ENCODE results near the gene GBP3. TPM values are rescaled to one million over a fixed set of nuclear protein-coding genes. Genes with fewer than 3 reads are reported as not detected.
"Not testable (repeated sequence)": the region's sequence is repeated elsewhere in the genome, so short reads cannot be mapped to it uniquely, and the experiment has no call there.

Gene GBP3
- polyA plus RNA-seq, 2 of the 4 experiments (the other 2 are of a cell fraction) = 0.98 to 1.9 TPM

DNA sequence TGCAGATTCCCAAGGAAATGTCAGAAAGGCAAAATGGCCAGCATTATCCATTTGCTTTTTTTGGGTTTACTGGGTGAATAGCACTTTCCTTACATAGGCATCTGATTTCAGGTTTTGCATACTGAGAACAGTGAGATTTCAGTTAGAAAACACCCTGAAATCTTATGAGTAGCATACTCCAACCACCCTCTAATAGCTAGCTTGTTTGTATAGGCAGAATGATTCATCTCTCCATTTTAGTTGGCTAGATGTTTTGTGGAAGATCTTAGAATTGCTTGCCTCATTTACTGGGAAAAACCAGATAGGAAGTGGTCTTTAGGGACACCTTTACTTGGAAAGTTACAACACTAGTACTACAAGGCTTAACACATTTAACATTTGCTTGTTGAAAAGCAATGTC, 40.6 kb downstream of the GBP3 start (continued):
- TF ChIP-seq, protein P1, sequence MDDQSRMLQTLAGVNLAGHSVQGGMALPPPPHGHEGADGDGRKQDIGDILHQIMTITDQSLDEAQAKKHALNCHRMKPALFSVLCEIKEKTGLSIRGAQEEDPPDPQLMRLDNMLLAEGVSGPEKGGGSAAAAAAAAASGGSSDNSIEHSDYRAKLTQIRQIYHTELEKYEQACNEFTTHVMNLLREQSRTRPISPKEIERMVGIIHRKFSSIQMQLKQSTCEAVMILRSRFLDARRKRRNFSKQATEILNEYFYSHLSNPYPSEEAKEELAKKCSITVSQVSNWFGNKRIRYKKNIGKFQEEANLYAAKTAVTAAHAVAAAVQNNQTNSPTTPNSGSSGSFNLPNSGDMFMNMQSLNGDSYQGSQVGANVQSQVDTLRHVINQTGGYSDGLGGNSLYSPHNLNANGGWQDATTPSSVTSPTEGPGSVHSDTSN (IDR thresholded peaks at IDR 0.05) = no peak
- no peak for TF ChIP-seq JUN (IDR thresholded peaks at IDR 0.05)
- TF ChIP-seq RARB (CRISPR knock-in tag; IDR thresholded peaks at IDR 0.05) = no peak
- no peak for TF ChIP-seq RAD21 (conservative IDR thresholded peaks at IDR 0.05 in 1 of 2, IDR thresholded peaks at IDR 0.05 in 1 of 2)

DNA sequence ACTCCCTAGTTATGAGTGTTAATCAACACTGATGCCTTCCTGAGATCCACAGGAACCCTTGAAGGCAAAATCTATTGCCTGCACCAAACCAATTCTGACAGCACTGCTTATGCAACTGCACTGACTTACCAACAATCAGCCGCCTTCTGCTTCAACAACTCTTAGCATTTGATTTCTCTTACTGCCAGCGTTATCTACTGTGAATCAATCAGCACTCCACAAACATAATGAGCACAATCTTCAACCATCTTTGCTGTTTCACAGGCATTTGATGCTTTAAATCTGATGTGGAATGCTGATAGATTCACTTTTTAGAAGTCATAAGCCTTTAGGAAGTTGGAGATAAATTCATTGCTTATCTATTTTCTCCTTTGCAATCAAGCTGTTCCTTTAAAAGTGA, 41.2 kb downstream of the GBP3 start:
- H3K4me2 ChIP-seq; ATAC-seq; CTCF ChIA-PET; DNase-seq (ENCODE audit: low read depth in 1 of 2, low spot score in 1 of 2); H3K4me3 ChIP-seq; FAIRE-seq; POLR2A ChIA-PET; H3K27ac ChIP-seq; H3K9me3 ChIP-seq: not testable (repeated sequence)
- WGBS (ENCODE audit: missing lambda C conversion rate) = 95% methylated on average over 2 of the region's 2 CpGs
- H3K4me1 ChIP-seq = peaks cover 19% of the 10 kb centered on the region

DNA sequence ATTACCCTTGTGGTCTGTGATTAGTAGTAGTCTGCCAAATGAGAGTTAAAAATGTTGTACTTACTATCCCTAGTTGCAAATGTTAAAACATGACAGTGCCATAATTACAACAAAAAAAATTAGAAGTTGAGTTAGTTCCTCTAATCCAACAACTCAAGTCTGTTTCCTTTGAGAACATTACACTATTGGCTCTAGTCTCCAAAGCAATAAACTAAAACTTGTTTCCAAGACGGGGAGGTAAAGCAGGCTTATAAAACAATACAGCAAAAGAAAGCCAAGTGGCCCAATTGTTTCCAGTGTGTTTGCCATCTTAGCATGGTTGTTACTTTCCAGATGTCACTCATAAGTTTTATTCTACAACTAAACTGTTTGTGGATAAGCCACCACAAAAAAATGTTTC, 41.8 kb downstream of the GBP3 start:
- Histone ChIP-seq H3K27ac (no peak overlapping the region), H3K4me1 (peaks cover 19% of the 10 kb centered on the region), H3K4me3 (no peak overlapping the region), H3K4me2 (no peak overlapping the region), H3K9me3 (no peaks in the 10 kb centered on the region)
- TF ChIP-seq FOSL2 (IDR thresholded peaks at IDR 0.05) (no peak), FOSL2 (CRISPR knock-in tag; IDR thresholded peaks at IDR 0.05) (no peak), FOXS1 (CRISPR knock-in tag; IDR thresholded peaks at IDR 0.05) (no peak), EHMT2 (IDR thresholded peaks at IDR 0.05; ENCODE audit: low read depth) (no peak)
- TF ChIP-seq, protein P2, sequence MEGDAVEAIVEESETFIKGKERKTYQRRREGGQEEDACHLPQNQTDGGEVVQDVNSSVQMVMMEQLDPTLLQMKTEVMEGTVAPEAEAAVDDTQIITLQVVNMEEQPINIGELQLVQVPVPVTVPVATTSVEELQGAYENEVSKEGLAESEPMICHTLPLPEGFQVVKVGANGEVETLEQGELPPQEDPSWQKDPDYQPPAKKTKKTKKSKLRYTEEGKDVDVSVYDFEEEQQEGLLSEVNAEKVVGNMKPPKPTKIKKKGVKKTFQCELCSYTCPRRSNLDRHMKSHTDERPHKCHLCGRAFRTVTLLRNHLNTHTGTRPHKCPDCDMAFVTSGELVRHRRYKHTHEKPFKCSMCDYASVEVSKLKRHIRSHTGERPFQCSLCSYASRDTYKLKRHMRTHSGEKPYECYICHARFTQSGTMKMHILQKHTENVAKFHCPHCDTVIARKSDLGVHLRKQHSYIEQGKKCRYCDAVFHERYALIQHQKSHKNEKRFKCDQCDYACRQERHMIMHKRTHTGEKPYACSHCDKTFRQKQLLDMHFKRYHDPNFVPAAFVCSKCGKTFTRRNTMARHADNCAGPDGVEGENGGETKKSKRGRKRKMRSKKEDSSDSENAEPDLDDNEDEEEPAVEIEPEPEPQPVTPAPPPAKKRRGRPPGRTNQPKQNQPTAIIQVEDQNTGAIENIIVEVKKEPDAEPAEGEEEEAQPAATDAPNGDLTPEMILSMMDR (IDR thresholded peaks at IDR 0.05) = no peak
- POLR2A ChIA-PET = no interaction called here
- WGBS (ENCODE audit: missing lambda C conversion rate) = 87% methylated on average over 1 of the region's 1 CpG
- no peak for ATAC-seq
- CTCF ChIA-PET = no interaction called here
- FAIRE-seq = no peak
- no peak for DNase-seq (ENCODE audit: low read depth in 1 of 2, low spot score in 1 of 2)

DNA sequence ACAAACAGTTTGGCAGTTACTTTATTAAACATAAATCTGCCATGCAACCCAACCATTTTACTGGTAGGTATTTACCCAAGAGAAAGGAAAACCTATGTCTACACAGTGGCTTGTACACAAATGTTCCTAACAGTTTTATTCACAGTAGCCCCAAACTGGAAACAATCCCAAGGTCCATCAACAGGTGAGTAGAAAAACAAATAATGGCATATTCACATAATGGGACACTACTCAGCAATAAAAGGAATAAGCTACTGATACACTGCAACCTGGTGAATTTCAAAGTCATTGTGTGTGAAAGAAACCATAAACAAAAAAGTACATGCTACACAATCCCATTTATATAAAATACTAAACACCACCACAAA, 42.9 kb downstream of the GBP3 start:
- TF ChIP-seq MYC (IDR thresholded peaks at IDR 0.05; ENCODE audit: borderline replicate concordance, low read length) (no peak), HDAC2 (IDR thresholded peaks at IDR 0.05) (no peak), HEYL (CRISPR knock-in tag; IDR thresholded peaks at IDR 0.05) (no peak), GATA3 (IDR thresholded peaks at IDR 0.05; ENCODE audit: borderline replicate concordance) (no peak), POLR2A (IDR thresholded peaks at IDR 0.05; ENCODE audit: low read length) (no peak), JUN (IDR thresholded peaks at IDR 0.05) (no peak), SREBF2 (IDR thresholded peaks at IDR 0.05) (no peak), EHMT2 (IDR thresholded peaks at IDR 0.05; ENCODE audit: low read depth) (no peak), FOXS1 (CRISPR knock-in tag; IDR thresholded peaks at IDR 0.05) (no peak), MAZ (IDR thresholded peaks at IDR 0.05; ENCODE audit: borderline replicate concordance, low read depth, low read length) (no peak), JUNB (IDR thresholded peaks at IDR 0.05) (no peak), TP53 (CRISPR knock-in tag; IDR thresholded peaks at IDR 0.05) (no peak), ZNF302 (CRISPR knock-in tag; IDR thresholded peaks at IDR 0.05) (no peak)
- TF ChIP-seq, protein P3, sequence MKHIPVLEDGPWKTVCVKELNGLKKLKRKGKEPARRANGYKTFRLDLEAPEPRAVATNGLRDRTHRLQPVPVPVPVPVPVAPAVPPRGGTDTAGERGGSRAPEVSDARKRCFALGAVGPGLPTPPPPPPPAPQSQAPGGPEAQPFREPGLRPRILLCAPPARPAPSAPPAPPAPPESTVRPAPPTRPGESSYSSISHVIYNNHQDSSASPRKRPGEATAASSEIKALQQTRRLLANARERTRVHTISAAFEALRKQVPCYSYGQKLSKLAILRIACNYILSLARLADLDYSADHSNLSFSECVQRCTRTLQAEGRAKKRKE (CRISPR knock-in tag; IDR thresholded peaks at IDR 0.05; ENCODE audit: low read depth) = no peak
- TF ChIP-seq, protein P1 (IDR thresholded peaks at IDR 0.05) = no peak
- TF ChIP-seq, protein P4, sequence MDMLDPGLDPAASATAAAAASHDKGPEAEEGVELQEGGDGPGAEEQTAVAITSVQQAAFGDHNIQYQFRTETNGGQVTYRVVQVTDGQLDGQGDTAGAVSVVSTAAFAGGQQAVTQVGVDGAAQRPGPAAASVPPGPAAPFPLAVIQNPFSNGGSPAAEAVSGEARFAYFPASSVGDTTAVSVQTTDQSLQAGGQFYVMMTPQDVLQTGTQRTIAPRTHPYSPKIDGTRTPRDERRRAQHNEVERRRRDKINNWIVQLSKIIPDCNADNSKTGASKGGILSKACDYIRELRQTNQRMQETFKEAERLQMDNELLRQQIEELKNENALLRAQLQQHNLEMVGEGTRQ (IDR thresholded peaks at IDR 0.05) = no peak
- TF ChIP-seq, protein P5, sequence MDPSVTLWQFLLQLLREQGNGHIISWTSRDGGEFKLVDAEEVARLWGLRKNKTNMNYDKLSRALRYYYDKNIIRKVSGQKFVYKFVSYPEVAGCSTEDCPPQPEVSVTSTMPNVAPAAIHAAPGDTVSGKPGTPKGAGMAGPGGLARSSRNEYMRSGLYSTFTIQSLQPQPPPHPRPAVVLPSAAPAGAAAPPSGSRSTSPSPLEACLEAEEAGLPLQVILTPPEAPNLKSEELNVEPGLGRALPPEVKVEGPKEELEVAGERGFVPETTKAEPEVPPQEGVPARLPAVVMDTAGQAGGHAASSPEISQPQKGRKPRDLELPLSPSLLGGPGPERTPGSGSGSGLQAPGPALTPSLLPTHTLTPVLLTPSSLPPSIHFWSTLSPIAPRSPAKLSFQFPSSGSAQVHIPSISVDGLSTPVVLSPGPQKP (IDR thresholded peaks at IDR 0.05; ENCODE audit: low read depth, low read length) = no peak
- Histone ChIP-seq H3K4me3 (no peak overlapping the region), H3K9me3 (no peaks in the 10 kb centered on the region), H3K27ac (no peak overlapping the region), H3K4me1 (peaks cover 8% of the 10 kb centered on the region), H3K4me2 (no peak overlapping the region)
- ChIA-PET POLR2A (no interaction called here), CTCF (no interaction called here)
- no peak for ATAC-seq
- DNase-seq (ENCODE audit: low read depth in 1 of 2, low spot score in 1 of 2) = no peak
- no peak for FAIRE-seq
